SU-DHL-6 (cell line): ENCODE results near the gene ASB18.

ENCODE experiments used
- EZH2phosphoT487 ChIP-seq: fragments of 200-600 bp; sonication (generic), shearing (Covaris generic); conservative IDR thresholded peaks from 2 replicates; pipeline ENCODE4 v1.6.1; 2018; ENCODE audit warnings: mild to moderate bottlenecking, antibody characterized with exemption, low read length, moderate library complexity, mixed read lengths
- TF ChIP-seq, protein P1 (sequence below): fragments of 200-600 bp; sonication (generic); IDR thresholded peaks from one replicate; pipeline ENCODE4 v1.5.1; 2017; ENCODE audit warnings: antibody characterized with exemption, mild to moderate bottlenecking, low read length, moderate library complexity; ENCODE audit not compliant: insufficient read depth, poor library complexity, severe bottlenecking

DNA sequence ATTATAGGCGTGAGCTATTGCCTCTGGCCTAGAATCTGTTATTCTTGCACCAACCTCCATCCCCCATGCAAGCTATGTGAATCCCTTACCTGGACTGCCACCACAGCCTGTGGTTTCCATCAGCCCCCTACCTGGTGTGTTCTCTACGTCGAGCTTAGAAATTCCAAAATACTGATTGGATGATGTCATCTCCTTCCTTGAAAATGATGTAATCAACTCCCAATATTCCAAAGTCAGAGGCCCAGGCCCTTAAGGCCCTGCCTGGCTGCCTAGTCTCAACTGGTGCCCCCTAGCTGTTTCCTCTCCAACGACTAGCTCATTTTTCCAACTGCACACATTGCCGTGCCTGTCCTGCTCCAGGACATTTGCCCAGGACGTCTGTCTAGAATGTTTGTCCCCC is 54.7 kb downstream of the ASB18 start:
- TF ChIP-seq, protein P1, sequence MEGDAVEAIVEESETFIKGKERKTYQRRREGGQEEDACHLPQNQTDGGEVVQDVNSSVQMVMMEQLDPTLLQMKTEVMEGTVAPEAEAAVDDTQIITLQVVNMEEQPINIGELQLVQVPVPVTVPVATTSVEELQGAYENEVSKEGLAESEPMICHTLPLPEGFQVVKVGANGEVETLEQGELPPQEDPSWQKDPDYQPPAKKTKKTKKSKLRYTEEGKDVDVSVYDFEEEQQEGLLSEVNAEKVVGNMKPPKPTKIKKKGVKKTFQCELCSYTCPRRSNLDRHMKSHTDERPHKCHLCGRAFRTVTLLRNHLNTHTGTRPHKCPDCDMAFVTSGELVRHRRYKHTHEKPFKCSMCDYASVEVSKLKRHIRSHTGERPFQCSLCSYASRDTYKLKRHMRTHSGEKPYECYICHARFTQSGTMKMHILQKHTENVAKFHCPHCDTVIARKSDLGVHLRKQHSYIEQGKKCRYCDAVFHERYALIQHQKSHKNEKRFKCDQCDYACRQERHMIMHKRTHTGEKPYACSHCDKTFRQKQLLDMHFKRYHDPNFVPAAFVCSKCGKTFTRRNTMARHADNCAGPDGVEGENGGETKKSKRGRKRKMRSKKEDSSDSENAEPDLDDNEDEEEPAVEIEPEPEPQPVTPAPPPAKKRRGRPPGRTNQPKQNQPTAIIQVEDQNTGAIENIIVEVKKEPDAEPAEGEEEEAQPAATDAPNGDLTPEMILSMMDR, result no peak
- no peak for TF ChIP-seq EZH2phosphoT487
